Gastrocnemius medialis (tissue), 4 donors: ENCODE data around the gene PPP1R12B. TPM values are rescaled to one million over a fixed set of nuclear protein-coding genes. Genes with fewer than 3 reads are reported as not detected.
"Not testable (repeated sequence)": the region's sequence is repeated elsewhere in the genome, so short reads cannot be mapped to it uniquely, and the experiment has no call there.

Source experiments
- ATAC-seq, 2 donors: fragments of 150-250 bp; one replicate each; pipeline ENCODE4 v1.9.1; 2016
- DNase-seq, 2 donors: peaks; one replicate each; pipeline ENCODE4 v3.0.0-alpha.2; 2019
- H3K27ac ChIP-seq, 4 donors: fragments of 200-600 bp; sonication (generic); 1 replicate in 1 of 4; 2 replicates in 3 of 4; pipeline ENCODE4 v1.5.1; 2016 to 2018; ENCODE audit warnings: mild to moderate bottlenecking in 2 of 4, moderate library complexity in 1 of 4
- H3K27me3 ChIP-seq, 3 donors: fragments of 200-600 bp; sonication (generic) in 2 of 3; 1 replicate in 1 of 3; 2 replicates in 2 of 3; pipeline versions ENCODE4 v1.5.1 to v1.6.0; 2016 to 2019; ENCODE audit warnings: mild to moderate bottlenecking in 1 of 3, moderate library complexity in 1 of 3
- H3K36me3 ChIP-seq, 2 donors: fragments of 200-600 bp; sonication (generic) in 1 of 2; one replicate each; pipeline ENCODE4 v1.5.1; 2017 to 2018
- H3K4me1 ChIP-seq, 2 donors: fragments of 200-600 bp; sonication (generic) in 1 of 2; one replicate each; pipeline ENCODE4 v1.5.1; 2016 to 2017; ENCODE audit warnings: mild to moderate bottlenecking in 2 of 2
- H3K4me3 ChIP-seq, 4 donors: fragments of 200-600 bp; sonication (generic) in 3 of 4; 1 replicate in 1 of 4; 2 replicates in 3 of 4; pipeline ENCODE4 v1.5.1; 2016 to 2019; ENCODE audit warnings: mild to moderate bottlenecking in 2 of 4
- H3K9me3 ChIP-seq, 3 donors: fragments of 200-600 bp; sonication (generic) in 2 of 3; 1 replicate in 1 of 3; 2 replicates in 2 of 3; pipeline ENCODE4 v1.5.1; 2016 to 2019
- POLR2A ChIP-seq, 2 donors: fragments of 450-650 bp; IDR thresholded peaks; one replicate each; pipeline ENCODE4 v1.6.1; 2017; ENCODE audit warnings: antibody characterized with exemption in 2 of 2, mild to moderate bottlenecking in 2 of 2, moderate library complexity in 2 of 2
- in situ Hi-C, 4 donors: fragments of 200-750 bp; cut with MboI; loops; one replicate each; pipeline versions ENCODE4 v1.15.0 to v1.8.0; 2017; ENCODE audit warnings: low sequenced_read_pairs in 4 of 4
- intact Hi-C: fragments of 100-400 bp; cut with DNase I; formaldehyde crosslinking; loops from one replicate; pipeline ENCODE4 v1.15.1; 2023; ENCODE audit warnings: low total_unique reads
- total RNA-seq, 4 donors: library from RNA; depleted of rRNA; stranded (reverse); fragments of >200 nt; gene quantifications; one replicate each; pipeline versions ENCODE4 v1.1.0 to v1.2.3, GENCODE V29; 2016
- TF ChIP-seq, protein P1 (sequence below), 5 experiments: fragments of 450-650 bp in 3 of 5; fragments of 200-600 bp in 2 of 5; sonication (generic) in 2 of 5; IDR thresholded peaks in 4 of 5; conservative IDR thresholded peaks in 1 of 5; 1 replicate in 4 of 5; 2 replicates in 1 of 5; pipeline ENCODE4 v1.5.1; 2016 to 2019; ENCODE audit warnings: antibody characterized with exemption in 5 of 5, mild to moderate bottlenecking in 3 of 5, moderate library complexity in 3 of 5

Gene PPP1R12B
- total RNA-seq, 4 donors from 2014 or later: 127 to 207 (median 139) TPM

DNA sequence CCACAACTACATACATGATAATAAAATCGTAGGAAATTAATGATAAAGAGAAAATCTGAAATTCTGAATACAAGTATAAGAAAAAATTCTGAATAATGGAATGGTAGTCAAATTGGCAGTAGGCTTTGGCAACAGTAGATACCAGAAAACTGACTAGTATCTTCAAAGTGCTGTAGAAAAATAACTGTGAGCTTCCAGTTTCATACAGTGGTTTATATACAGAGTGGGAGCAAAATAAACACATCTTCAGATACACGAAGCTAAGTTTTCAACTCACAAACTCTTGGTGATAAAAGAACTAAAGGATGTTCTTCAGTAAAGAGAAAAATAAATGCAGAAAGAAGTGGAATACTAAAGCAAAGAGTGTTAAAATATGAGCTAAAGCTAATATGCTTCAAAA lies 173.4 kb downstream of the PPP1R12B start:
- no peak for DNase-seq
- TF ChIP-seq, protein P1, sequence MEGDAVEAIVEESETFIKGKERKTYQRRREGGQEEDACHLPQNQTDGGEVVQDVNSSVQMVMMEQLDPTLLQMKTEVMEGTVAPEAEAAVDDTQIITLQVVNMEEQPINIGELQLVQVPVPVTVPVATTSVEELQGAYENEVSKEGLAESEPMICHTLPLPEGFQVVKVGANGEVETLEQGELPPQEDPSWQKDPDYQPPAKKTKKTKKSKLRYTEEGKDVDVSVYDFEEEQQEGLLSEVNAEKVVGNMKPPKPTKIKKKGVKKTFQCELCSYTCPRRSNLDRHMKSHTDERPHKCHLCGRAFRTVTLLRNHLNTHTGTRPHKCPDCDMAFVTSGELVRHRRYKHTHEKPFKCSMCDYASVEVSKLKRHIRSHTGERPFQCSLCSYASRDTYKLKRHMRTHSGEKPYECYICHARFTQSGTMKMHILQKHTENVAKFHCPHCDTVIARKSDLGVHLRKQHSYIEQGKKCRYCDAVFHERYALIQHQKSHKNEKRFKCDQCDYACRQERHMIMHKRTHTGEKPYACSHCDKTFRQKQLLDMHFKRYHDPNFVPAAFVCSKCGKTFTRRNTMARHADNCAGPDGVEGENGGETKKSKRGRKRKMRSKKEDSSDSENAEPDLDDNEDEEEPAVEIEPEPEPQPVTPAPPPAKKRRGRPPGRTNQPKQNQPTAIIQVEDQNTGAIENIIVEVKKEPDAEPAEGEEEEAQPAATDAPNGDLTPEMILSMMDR (IDR thresholded peaks at IDR 0.05 in 4 of 5, conservative IDR thresholded peaks at IDR 0.05 in 1 of 5): no peak
- TF ChIP-seq POLR2A (IDR thresholded peaks at IDR 0.05): no peak

GRCh38 chr1:202526056-202526455 lies 177.6 kb downstream of the PPP1R12B start:
- H3K9me3 ChIP-seq, H3K4me3 ChIP-seq, intact Hi-C loops, H3K36me3 ChIP-seq, in situ Hi-C loops, DNase-seq, ATAC-seq, H3K27me3 ChIP-seq: not testable (repeated sequence)
- H3K27ac ChIP-seq: peak overlapping the region in 1 of 4 donors; percentile 43
- H3K4me1 ChIP-seq: peaks cover 8 to 21% of the 10 kb centered on the region in 2 donors

More for the DNA sequence above, 173.4 kb downstream of the PPP1R12B start:
- H3K27me3 ChIP-seq: no peaks in the 10 kb centered on the region
- H3K36me3 ChIP-seq: no peaks in the 10 kb centered on the region
- no peaks in the 10 kb centered on the region for H3K9me3 ChIP-seq
- no peak overlapping the region for H3K27ac ChIP-seq
- ATAC-seq: no peak
- no peak overlapping the region for H3K4me3 ChIP-seq
- in situ Hi-C loops (no loop called here), intact Hi-C loops (no loop called here)
- peaks cover 25 to 52% of the 10 kb centered on the region in 2 donors for H3K4me1 ChIP-seq

DNA sequence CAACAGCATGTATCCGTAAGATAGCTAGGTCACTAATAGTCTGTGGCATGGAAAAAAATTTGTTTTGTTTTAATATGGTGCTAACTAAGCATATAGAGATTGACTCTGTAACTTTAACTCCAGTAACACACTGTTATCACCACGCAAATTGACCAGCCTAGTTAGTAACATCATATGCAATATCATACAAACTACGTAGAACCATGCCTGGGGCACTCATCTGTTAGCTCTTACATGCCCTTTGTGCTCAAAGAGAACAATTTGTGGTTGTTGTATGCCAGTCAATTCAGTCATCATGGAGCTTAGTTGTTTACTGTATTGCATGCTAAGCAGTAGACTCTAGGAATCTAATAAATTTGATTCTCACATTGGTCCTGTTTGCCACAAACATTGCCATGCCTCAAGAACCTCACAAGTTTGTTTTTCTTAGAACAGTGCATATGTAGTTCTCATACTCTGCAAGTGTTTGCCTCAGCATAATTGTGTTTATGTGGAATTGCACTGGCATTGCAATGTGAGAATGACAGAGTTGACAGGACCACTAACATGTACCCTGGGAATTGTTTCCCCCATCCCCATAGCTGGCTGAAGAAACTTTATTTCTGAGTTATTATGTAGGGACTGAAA lies 179.7 kb downstream of the PPP1R12B start:
- H3K9me3 ChIP-seq, in situ Hi-C loops, H3K36me3 ChIP-seq, intact Hi-C loops, H3K27ac ChIP-seq, DNase-seq, H3K27me3 ChIP-seq, H3K4me3 ChIP-seq, ATAC-seq: not testable (repeated sequence)
- peaks cover 19 to 30% of the 10 kb centered on the region in 2 donors for H3K4me1 ChIP-seq

GRCh38 chr1:202530686-202531085 lies 182.2 kb downstream of the PPP1R12B start:
- H3K27ac ChIP-seq, ATAC-seq: not testable (repeated sequence)

GRCh38 chr1:202531472-202531811 lies 182.9 kb downstream of the PPP1R12B start:
- TF ChIP-seq, protein P1 (IDR thresholded peaks at IDR 0.05 in 4 of 5, conservative IDR thresholded peaks at IDR 0.05 in 1 of 5): no peak
- no peak for TF ChIP-seq POLR2A (IDR thresholded peaks at IDR 0.05)
- Histone ChIP-seq H3K27ac (peak overlapping the region in 2 of 4 donors; percentile 24 to 57), H3K4me1 (peaks cover 10 to 16% of the 10 kb centered on the region in 2 donors), H3K27me3 (no peaks in the 10 kb centered on the region), H3K36me3 (no peaks in the 10 kb centered on the region), H3K4me3 (no peak overlapping the region), H3K9me3 (no peaks in the 10 kb centered on the region)
- intact Hi-C loops: no loop called here
- DNase-seq: no peak
- in situ Hi-C loops: no loop called here
- no peak for ATAC-seq

More at GRCh38 chr1:202530686-202531085, 182.2 kb downstream of the PPP1R12B start:
- intact Hi-C loops, H3K27me3 ChIP-seq, in situ Hi-C loops, H3K36me3 ChIP-seq, H3K4me3 ChIP-seq, H3K9me3 ChIP-seq, DNase-seq: not testable (repeated sequence)
- peaks cover 17 to 24% of the 10 kb centered on the region in 2 donors for H3K4me1 ChIP-seq

DNA sequence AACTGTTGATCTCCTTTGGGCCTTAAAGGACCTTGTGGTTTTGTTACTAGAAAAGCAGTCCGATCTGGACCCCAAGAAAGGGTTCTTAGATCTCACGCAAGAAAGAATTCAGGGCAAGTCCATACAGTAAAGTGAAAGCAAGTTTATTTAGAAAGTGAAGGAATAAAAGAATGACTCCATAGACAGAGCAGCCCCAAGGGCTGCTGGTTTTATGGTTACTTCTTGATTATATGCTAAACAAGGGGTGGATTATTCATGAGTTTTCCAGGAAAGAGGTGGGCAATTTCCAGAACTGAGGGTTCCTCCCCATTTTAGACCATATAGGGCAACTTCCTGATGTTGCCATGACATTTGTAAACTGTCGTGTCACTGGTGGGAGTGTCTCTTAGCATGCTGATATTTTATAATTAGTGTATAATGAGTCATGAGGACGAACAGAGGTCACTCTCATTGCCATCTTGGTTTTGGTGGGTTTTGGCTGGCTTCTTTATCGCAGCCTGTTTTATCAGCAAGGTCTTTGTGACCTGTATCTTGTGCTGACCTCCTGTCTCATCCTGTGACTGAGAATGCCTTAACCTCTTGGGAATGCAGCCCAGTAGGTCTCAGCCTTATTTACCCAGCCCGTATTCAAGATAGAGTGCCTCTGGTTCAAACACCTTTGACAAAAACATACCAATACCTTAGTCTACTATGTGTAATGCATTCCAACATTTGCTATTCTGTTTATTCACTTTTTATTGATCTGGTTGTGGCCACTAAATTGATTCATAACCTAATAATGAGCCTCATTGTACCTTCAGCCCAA lies 183.5 kb downstream of the PPP1R12B start:
- H3K4me3 ChIP-seq, H3K36me3 ChIP-seq, DNase-seq, H3K9me3 ChIP-seq, in situ Hi-C loops, H3K27me3 ChIP-seq, intact Hi-C loops, ATAC-seq: not testable (repeated sequence)
- peak overlapping the region in 3 of 4 donors; percentile 2 to 57 (median 24) for H3K27ac ChIP-seq
- H3K4me1 ChIP-seq: peaks cover 10 to 15% of the 10 kb centered on the region in 2 donors

GRCh38 chr1:202539166-202539574 lies 190.7 kb downstream of the PPP1R12B start:
- H3K9me3 ChIP-seq, ATAC-seq, H3K27me3 ChIP-seq, in situ Hi-C loops, intact Hi-C loops, H3K36me3 ChIP-seq: not testable (repeated sequence)
- H3K4me1 ChIP-seq: peaks cover 41 to 58% of the 10 kb centered on the region in 2 donors
- DNase-seq: peak in 1 of 2 donors; percentile 21
- H3K27ac ChIP-seq: peak overlapping the region; percentile 62 to 75 (median 67)
- H3K4me3 ChIP-seq: peak overlapping the region in 2 of 4 donors; percentile 31 to 38

- ATAC-seq, H3K9me3 ChIP-seq, intact Hi-C loops, H3K36me3 ChIP-seq, H3K27me3 ChIP-seq, DNase-seq, in situ Hi-C loops: not testable (repeated sequence)
- Histone ChIP-seq H3K4me3 (peak overlapping the region in 3 of 4 donors; percentile 1 to 38 (median 31)), H3K4me1 (peaks cover 45 to 61% of the 10 kb centered on the region in 2 donors), H3K27ac (peak overlapping the region; percentile 62 to 75 (median 67))
These were observed 191.1 kb downstream of the PPP1R12B start for GRCh38 chr1:202539583-202539982.
